Neuronal stem cell (in vitro differentiated cells): ENCODE results near the gene TMEM179.

Experiments
- DNase-seq: peaks from one replicate; pipeline ENCODE4 v3.0.0-alpha.2; 2013; ENCODE audit warnings: low spot score
- H2AFZ ChIP-seq: one replicate; pipeline ENCODE4 v1.6.1; 2013; ENCODE audit warnings: mild to moderate bottlenecking, low read length, inconsistent platforms
- H2AK5ac ChIP-seq: 2 replicates; pipeline ENCODE4 v1.6.1; 2013; ENCODE audit warnings: low read depth, mild to moderate bottlenecking, inconsistent platforms, low read length, moderate library complexity, mixed read lengths
- H2BK120ac ChIP-seq: 2 replicates; pipeline ENCODE4 v1.6.1; 2013; ENCODE audit warnings: low read depth, mild to moderate bottlenecking, inconsistent platforms, low read length, moderate library complexity, mixed read lengths
- H2BK12ac ChIP-seq: one replicate; pipeline ENCODE4 v1.6.1; 2013; ENCODE audit warnings: low read length, inconsistent platforms
- H2BK15ac ChIP-seq: 2 replicates; pipeline ENCODE4 v1.6.1; 2013; ENCODE audit warnings: mild to moderate bottlenecking, low read length, inconsistent platforms, mixed read lengths
- H2BK5ac ChIP-seq: one replicate; pipeline ENCODE4 v1.6.1; 2013; ENCODE audit warnings: inconsistent platforms, mild to moderate bottlenecking, low read length, moderate library complexity
- H3K14ac ChIP-seq: one replicate; pipeline ENCODE4 v1.6.1; 2013; ENCODE audit warnings: low read length, inconsistent platforms
- H3K18ac ChIP-seq: 2 replicates; pipeline ENCODE4 v1.6.1; 2013; ENCODE audit warnings: low read length, inconsistent platforms
- H3K23ac ChIP-seq: 2 replicates; pipeline ENCODE4 v1.6.1; 2013; ENCODE audit warnings: low read depth, mild to moderate bottlenecking, mixed read lengths, low read length, inconsistent platforms; ENCODE audit not compliant: poor library complexity
- H3K27ac ChIP-seq: replicated peaks from 3 replicates; pipeline ENCODE4 v1.5.1; 2013; ENCODE audit warnings: low read length, inconsistent platforms
- H3K27me3 ChIP-seq, 3 experiments: 2 replicates each; pipeline ENCODE4 v1.6.1; 2013; ENCODE audit warnings: low read length in 3 of 3, mild to moderate bottlenecking in 2 of 3, inconsistent platforms in 1 of 3, low read depth in 1 of 3, mixed read lengths in 1 of 3, moderate library complexity in 1 of 3; ENCODE audit not compliant: control insufficient read depth in 3 of 3, insufficient read depth in 3 of 3
- H3K36me3 ChIP-seq, 2 donors: replicated peaks in 1 of 2; 2 replicates each; pipeline ENCODE4 v1.6.1; 2013; ENCODE audit warnings: low read length in 2 of 2; ENCODE audit not compliant: control insufficient read depth in 2 of 2, insufficient read depth in 2 of 2
- H3K4ac ChIP-seq: 2 replicates; pipeline ENCODE4 v1.6.1; 2013; ENCODE audit warnings: inconsistent platforms, mild to moderate bottlenecking, low read length, moderate library complexity
- H3K4me1 ChIP-seq, 2 donors: 1 replicate in 1 of 2; 2 replicates in 1 of 2; pipeline ENCODE4 v1.6.1; 2013; ENCODE audit warnings: low read length in 2 of 2, low read depth in 1 of 2; ENCODE audit not compliant: control insufficient read depth in 2 of 2, insufficient read depth in 1 of 2
- H3K4me2 ChIP-seq: one replicate; pipeline ENCODE4 v1.6.1; 2013; ENCODE audit warnings: mild to moderate bottlenecking, low read length, inconsistent platforms; ENCODE audit not compliant: insufficient read depth, poor library complexity, severe bottlenecking
- H3K4me3 ChIP-seq, 2 donors: 2 replicates each; pipeline ENCODE4 v1.5.1; 2013; ENCODE audit warnings: low read length in 2 of 2, mild to moderate bottlenecking in 2 of 2, inconsistent platforms in 1 of 2, moderate library complexity in 1 of 2
- H3K79me1 ChIP-seq: one replicate; pipeline ENCODE4 v1.6.1; 2013; ENCODE audit warnings: low read depth, mild to moderate bottlenecking, inconsistent platforms, low read length, moderate library complexity
- H3K9ac ChIP-seq: one replicate; pipeline ENCODE4 v1.6.1; 2013; ENCODE audit warnings: mild to moderate bottlenecking, low read depth, low read length, inconsistent platforms; ENCODE audit not compliant: poor library complexity
- H3K9me3 ChIP-seq, 2 donors: replicated peaks in 1 of 2; 2 replicates each; pipeline versions ENCODE3 to v1.6.1; 2013; ENCODE audit warnings: low read length in 2 of 2, mild to moderate bottlenecking in 2 of 2, inconsistent platforms in 1 of 2, low read depth in 1 of 2, mixed read lengths in 1 of 2, moderate library complexity in 1 of 2; ENCODE audit not compliant: control insufficient read depth in 2 of 2, insufficient read depth in 1 of 2
- H4K8ac ChIP-seq: one replicate; pipeline ENCODE4 v1.6.1; 2013; ENCODE audit warnings: low read depth, mild to moderate bottlenecking, inconsistent platforms, low read length, moderate library complexity
- H4K91ac ChIP-seq: one replicate; pipeline ENCODE4 v1.6.1; 2013; ENCODE audit warnings: low read length, low read depth, mild to moderate bottlenecking, inconsistent platforms; ENCODE audit not compliant: poor library complexity
- WGBS, 2 donors: extraction: QIAGEN DNeasy Blood & Tissue Kit; methylation state at CpG; one replicate each; pipeline ENCODE4 v1.1.7; 2013; ENCODE audit warnings: missing lambda C conversion rate in 2 of 2, mixed read lengths in 1 of 2; ENCODE audit not compliant: insufficient read length in 2 of 2, insufficient replicate concordance in 1 of 2; ENCODE audit errors: extremely low coverage in 2 of 2; 5-methylcytosine and 5-hydroxymethylcytosine counted together

TMEM179 gene

DNA sequence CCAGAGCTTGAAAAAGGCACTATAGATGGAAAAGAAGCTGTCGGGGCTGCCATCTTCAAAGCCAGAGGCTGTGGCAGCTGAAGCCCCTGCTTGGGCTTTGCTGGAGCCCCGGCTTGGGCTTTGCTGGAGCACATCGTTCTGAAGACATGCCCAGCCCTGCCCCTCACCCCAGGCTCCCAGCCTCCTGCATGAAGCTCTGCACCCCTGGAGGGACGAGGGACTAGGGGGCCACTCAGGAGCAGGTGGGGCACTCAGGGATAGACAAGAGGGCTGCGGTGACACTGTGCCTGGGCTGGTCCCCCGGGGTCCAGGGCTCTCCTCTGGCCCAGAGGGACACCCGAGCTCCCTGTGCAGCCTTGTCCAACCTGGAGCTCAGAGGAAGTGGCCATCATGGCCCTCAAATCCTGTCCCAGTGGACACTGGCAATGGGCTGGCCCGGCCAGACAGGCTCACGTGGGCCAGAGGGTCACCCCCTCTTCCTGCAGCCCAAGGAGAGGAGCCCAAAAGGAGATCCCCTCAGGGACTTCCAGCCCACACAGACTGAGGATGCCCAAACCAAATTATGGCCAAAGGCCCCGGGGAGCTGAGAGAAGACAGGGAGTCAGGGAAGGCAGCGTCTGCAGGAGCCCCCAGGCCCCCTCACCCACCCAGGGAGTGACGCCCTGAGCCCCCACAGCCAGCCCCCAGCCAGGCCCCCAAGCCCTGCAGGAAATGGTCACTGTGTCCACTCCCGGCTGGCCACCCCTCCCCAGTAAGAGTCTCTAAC is 48.1 kb downstream of the TMEM179 start:
- Histone ChIP-seq H3K18ac (peak overlapping the region; percentile 89), H2AFZ (no peak overlapping the region), H3K9me3 (no peaks in the 10 kb centered on the region), H2BK12ac (peak overlapping the region; percentile 73), H3K79me1 (peaks cover 4% of the 10 kb centered on the region), H2BK5ac (peak overlapping the region; percentile 60), H3K4me2 (no peak overlapping the region), H3K36me3 (no peaks in the 10 kb centered on the region), H2BK120ac (no peak overlapping the region), H3K4me1 (no peaks in the 10 kb centered on the region), H3K14ac (peak overlapping the region; percentile 31), H3K9ac (no peak overlapping the region), H2BK15ac (peak overlapping the region; percentile 85), H3K4ac (no peak overlapping the region), H3K4me3 (no peak overlapping the region), H2AK5ac (peak overlapping the region; percentile 53), H3K23ac (no peak overlapping the region), H3K27me3 (peaks cover 0 to 71% (median 0%) of the 10 kb centered on the region in 3 experiments), H4K8ac (no peak overlapping the region), H3K27ac (no peak overlapping the region), H4K91ac (no peak overlapping the region)
- no CpG with 5 or more reads among the region's 13 CpGs for WGBS, 2 donors
- no peak for DNase-seq

DNA sequence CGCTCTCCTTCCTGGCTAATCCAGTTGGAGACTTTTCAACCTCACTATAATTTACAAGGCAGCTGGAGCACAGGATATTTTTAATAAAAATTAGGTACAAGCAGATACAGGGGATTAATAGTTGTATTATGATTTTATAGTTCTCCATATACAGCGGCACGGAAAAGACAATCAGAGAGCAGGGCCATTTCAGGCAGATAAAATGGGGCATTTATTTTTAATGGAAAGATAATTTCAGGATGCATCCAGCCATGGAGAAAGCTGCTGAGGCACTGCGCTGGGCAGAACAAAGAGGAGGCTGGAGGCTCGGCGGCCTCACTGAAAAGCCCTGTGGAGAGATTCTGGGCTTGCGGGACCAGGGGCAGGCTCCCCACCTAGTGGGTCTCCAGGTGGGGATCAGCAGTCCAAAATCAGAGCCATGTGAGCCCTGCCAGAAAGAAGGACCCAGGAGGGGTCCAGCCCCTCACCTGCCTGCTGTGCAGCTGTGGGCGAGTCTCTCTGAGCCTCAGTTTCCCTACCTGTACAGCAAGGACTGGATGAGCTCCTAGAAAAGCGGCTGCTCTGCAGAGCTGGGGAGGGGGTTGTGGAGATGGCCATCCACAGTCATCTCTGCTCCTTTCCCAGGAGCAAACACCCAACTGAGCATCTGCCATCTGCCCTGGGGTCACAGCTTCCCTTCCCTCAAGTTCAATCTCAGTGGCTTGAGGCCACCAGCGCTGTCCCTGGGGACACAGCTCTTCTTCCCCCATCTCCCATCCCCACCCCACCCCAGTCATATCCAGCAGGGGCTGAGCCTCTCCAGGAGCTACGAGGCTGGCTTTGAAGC is 48.9 kb downstream of the TMEM179 start:
- Histone ChIP-seq H3K27ac (no peak overlapping the region), H4K8ac (no peak overlapping the region), H2BK5ac (no peak overlapping the region), H3K4ac (no peak overlapping the region), H3K27me3 (peaks cover 0 to 75% (median 0%) of the 10 kb centered on the region in 3 experiments), H3K9me3 (no peaks in the 10 kb centered on the region), H2BK120ac (no peak overlapping the region), H3K18ac (peak overlapping the region; percentile 89), H3K14ac (peak overlapping the region; percentile 75), H3K4me3 (no peak overlapping the region), H2AFZ (no peak overlapping the region), H4K91ac (no peak overlapping the region), H2BK15ac (peak overlapping the region; percentile 85), H3K4me1 (no peaks in the 10 kb centered on the region), H2BK12ac (no peak overlapping the region), H3K79me1 (peaks cover 4% of the 10 kb centered on the region), H3K4me2 (no peak overlapping the region), H3K9ac (no peak overlapping the region), H3K36me3 (no peaks in the 10 kb centered on the region), H2AK5ac (peak overlapping the region; percentile 61), H3K23ac (no peak overlapping the region)
- DNase-seq: no peak
- WGBS, 2 donors: no CpG with 5 or more reads among the region's 11 CpGs

DNA sequence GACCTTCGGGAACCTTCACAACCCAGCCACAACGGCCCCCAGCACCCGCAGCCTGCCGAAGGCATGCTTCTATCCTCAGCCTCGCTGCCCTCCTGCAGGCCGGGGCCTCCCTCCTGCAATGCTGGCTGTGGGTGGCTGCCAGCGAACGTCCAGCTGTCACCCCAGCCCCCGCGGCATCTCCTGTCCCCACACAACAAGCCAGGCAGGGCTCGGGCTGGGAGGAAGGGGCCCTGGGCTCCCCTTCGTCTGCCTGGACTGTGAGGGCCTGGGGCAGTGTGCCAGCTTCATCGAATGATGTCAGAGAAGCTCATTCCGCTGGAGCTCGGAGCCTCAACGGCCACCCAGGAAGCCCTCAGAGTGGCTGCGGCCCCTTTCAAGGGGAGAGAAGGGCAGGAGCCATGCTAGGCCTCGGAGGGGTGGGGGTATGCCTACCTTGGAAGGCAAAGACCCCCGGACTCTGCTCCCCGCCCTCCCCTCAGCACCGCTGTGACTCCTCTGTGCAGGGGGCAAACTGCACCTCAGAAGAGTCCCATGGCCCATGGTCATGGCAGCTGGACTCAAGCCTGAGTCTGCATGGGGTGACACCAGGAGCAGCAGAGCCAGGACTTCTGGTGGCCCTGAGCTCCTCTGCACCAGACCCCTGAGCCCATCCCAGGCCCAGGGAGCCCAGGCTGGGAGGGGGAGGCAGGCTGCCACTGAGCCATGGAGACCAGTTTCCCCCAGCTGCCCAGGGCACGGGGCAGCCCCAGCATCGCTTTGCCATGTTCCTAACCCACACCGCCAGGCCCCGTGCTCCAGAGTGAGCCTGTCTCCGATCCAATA is 49.8 kb downstream of the TMEM179 start:
- Histone ChIP-seq H2BK120ac (no peak overlapping the region), H2AK5ac (peak overlapping the region; percentile 94), H2BK15ac (peak overlapping the region; percentile 85), H3K27me3 (peaks cover 0 to 77% (median 0%) of the 10 kb centered on the region in 3 experiments), H4K91ac (no peak overlapping the region), H2AFZ (no peak overlapping the region), H3K4me3 (no peak overlapping the region), H3K4me1 (no peaks in the 10 kb centered on the region), H3K4ac (no peak overlapping the region), H2BK12ac (peak overlapping the region; percentile 73), H3K27ac (no peak overlapping the region), H3K9me3 (no peaks in the 10 kb centered on the region), H3K23ac (peak overlapping the region; percentile 96), H3K4me2 (no peak overlapping the region), H3K14ac (peak overlapping the region; percentile 75), H3K18ac (peak overlapping the region; percentile 90), H3K9ac (peak overlapping the region; percentile 63), H3K79me1 (peaks cover 4% of the 10 kb centered on the region), H2BK5ac (peak overlapping the region; percentile 50), H4K8ac (no peak overlapping the region), H3K36me3 (no peaks in the 10 kb centered on the region)
- no CpG with 5 or more reads among the region's 26 CpGs for WGBS, 2 donors
- DNase-seq: no peak
